ENCODE results near the gene MELK. TPM values are rescaled to one million over a fixed set of nuclear protein-coding genes. Genes with fewer than 3 reads are reported as not detected.
A peak's percentile ranks its signal among the peaks of the same experiment; 100 is the strongest.

The MELK gene
- total and polyA plus RNA-seq, 4 donors, result 9.8 to 12.9 (median 12.0) TPM

DNA sequence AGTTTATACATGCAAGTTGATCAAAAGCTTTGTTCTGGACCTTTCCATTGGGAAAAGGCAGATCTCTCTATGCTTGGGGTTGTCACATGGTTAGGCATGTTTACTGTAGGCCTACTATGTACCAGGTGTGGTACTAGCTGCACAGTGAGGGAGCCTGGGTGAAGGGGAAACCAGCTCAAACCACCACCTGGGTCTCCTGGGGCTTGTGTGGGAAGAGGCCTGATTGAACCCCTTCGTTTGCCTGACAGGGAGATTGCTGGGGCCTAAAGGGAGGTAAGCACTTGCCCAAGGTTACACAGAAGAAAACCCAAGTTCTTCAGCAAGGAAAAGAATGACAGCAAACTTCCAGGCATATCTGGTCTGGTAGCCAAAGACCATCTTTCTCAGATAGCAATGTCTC, 145.9 kb downstream of the MELK start:
- WGBS (ENCODE audit: insufficient coverage), result 0% methylated on average over 1 of the region's 1 CpG
- no peak for DNase-seq (ENCODE audit: low read depth in 4 of 6, low spot score in 6 of 6)
- H3K36me3 ChIP-seq (ENCODE audit: control insufficient read depth, insufficient read depth, low read length), result no peaks in the 10 kb centered on the region
- H3K4me3 ChIP-seq (ENCODE audit: low read depth, low read length), result no peak overlapping the region
- H3K9me3 ChIP-seq (ENCODE audit: control insufficient read depth, insufficient read depth, low read length), result no peaks in the 10 kb centered on the region
- H3K27ac ChIP-seq (ENCODE audit: low read depth, low read length), result no peak overlapping the region
- H3K4me1 ChIP-seq (ENCODE audit: control insufficient read depth, insufficient read depth, low read length), result peaks cover 9% of the 10 kb centered on the region
- no peaks in the 10 kb centered on the region for H3K27me3 ChIP-seq (ENCODE audit: control insufficient read depth, insufficient read depth, low read length)

DNA sequence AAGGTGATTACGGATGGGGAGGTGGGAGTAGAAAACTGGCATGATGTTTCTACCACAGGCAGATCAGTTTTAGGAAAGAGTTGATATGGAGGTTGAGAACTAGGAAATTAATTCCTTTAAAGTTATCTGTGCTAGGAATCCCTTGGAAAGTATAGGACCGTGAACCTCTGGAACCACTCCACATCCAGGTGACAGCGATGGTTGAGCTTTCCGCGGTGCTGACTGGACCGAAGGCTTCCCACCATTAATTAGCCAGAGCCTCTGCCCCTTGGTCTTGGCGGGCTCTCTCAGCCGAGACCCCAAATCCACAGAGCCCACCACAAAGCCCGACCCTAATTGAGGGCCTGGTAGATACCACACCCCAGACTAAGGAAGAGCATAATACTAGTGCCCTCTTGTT, 147.3 kb downstream of the MELK start:
- H3K4me1 ChIP-seq (ENCODE audit: control insufficient read depth, insufficient read depth, low read length), result no peaks in the 10 kb centered on the region
- H3K27ac ChIP-seq (ENCODE audit: low read depth, low read length), result no peak overlapping the region
- no peak for DNase-seq (ENCODE audit: low read depth in 4 of 6, low spot score in 6 of 6)
- H3K4me3 ChIP-seq (ENCODE audit: low read depth, low read length), result no peak overlapping the region
- 96% methylated on average over 8 of the region's 9 CpGs for WGBS (ENCODE audit: insufficient coverage)
- no peaks in the 10 kb centered on the region for H3K27me3 ChIP-seq (ENCODE audit: control insufficient read depth, insufficient read depth, low read length)
- no peaks in the 10 kb centered on the region for H3K36me3 ChIP-seq (ENCODE audit: control insufficient read depth, insufficient read depth, low read length)
- H3K9me3 ChIP-seq (ENCODE audit: control insufficient read depth, insufficient read depth, low read length), result no peaks in the 10 kb centered on the region

GRCh38 chr9:36721846-36722588, 149.3 kb downstream of the MELK start:
- Histone ChIP-seq H3K27ac (ENCODE audit: low read depth, low read length) (no peak overlapping the region), H3K36me3 (ENCODE audit: control insufficient read depth, insufficient read depth, low read length) (no peaks in the 10 kb centered on the region), H3K27me3 (ENCODE audit: control insufficient read depth, insufficient read depth, low read length) (no peaks in the 10 kb centered on the region), H3K4me1 (ENCODE audit: control insufficient read depth, insufficient read depth, low read length) (no peaks in the 10 kb centered on the region), H3K9me3 (ENCODE audit: control insufficient read depth, insufficient read depth, low read length) (no peaks in the 10 kb centered on the region), H3K4me3 (ENCODE audit: low read depth, low read length) (no peak overlapping the region)
- 57% methylated on average over 3 of the region's 8 CpGs for WGBS (ENCODE audit: insufficient coverage)
- DNase-seq (ENCODE audit: low read depth in 4 of 6, low spot score in 6 of 6), result peak in 1 of 6 donors; percentile 45

DNA sequence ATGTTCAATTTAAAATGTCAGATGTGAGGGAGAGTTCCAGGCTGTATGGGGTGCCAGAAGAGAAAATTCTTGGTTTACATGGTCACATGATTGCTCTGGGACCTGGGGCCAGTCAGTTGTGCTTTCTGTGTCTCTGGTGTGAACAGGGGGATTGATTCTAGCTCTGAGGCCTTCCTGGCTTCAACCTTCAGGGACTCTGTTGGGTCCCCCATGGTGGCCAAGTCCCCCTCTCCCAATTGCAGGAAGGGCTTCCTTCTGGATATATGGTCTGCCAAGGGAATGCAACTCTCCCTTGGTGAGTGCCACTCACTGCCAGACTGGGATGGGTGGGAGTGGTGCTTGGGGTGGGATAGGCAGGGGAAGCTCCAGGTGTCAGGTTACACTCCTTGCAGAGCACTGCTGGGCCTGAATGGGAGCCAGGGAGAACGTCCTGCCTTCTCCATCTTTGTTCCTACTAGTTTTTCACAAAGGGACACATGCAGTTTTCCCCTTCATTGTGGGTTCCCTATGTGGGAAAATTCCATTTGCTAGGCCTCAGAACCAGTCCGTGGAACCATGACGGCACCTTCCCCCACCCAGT, 153.2 kb downstream of the MELK start:
- peaks cover 3% of the 10 kb centered on the region for H3K4me1 ChIP-seq (ENCODE audit: control insufficient read depth, insufficient read depth, low read length)
- no peak overlapping the region for H3K27ac ChIP-seq (ENCODE audit: low read depth, low read length)
- no peaks in the 10 kb centered on the region for H3K36me3 ChIP-seq (ENCODE audit: control insufficient read depth, insufficient read depth, low read length)
- DNase-seq (ENCODE audit: low read depth in 4 of 6, low spot score in 6 of 6), result no peak
- no peak overlapping the region for H3K4me3 ChIP-seq (ENCODE audit: low read depth, low read length)
- no peaks in the 10 kb centered on the region for H3K27me3 ChIP-seq (ENCODE audit: control insufficient read depth, insufficient read depth, low read length)
- H3K9me3 ChIP-seq (ENCODE audit: control insufficient read depth, insufficient read depth, low read length), result no peaks in the 10 kb centered on the region
- 37% methylated on average over 3 of the region's 3 CpGs for WGBS (ENCODE audit: insufficient coverage)

Other genes starting within 250 kb of the MELK start
- gene RNF38, start 172.6 kb upstream of the MELK start, total RNA-seq, result 10 to 100 TPM; 23.0 to 37.3 TPM
- 10 to 100 TPM; 36.5 to 46.9 TPM for gene RNF38, start 172.6 kb upstream of the MELK start, polyA plus RNA-seq (ENCODE audit: insufficient read length in 2 of 2)